ENCODE results near the gene SPATA45.

DNA sequence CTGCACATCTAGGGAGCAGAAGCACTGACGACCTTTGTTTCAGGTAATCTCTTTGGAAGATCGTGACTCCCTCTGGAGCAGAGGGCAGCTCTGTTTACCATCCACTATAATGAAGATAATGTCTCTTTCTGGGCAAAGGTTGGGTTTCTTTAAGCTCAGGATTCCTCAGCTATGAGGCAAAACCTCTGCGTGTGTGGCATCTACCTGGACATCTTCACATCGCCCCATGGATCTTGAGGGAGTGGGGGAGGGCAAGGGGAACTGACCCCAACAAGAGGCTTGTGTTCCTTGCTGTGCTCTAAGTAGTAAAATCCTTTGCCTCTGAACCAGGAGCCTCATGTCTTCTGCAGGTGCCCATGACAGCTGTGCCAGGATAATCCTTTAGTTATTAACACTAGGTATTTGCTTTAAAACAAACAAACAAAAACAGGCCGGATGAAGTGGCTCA, 19.6 kb downstream of the SPATA45 start:
- TF ChIP-seq, protein P1, sequence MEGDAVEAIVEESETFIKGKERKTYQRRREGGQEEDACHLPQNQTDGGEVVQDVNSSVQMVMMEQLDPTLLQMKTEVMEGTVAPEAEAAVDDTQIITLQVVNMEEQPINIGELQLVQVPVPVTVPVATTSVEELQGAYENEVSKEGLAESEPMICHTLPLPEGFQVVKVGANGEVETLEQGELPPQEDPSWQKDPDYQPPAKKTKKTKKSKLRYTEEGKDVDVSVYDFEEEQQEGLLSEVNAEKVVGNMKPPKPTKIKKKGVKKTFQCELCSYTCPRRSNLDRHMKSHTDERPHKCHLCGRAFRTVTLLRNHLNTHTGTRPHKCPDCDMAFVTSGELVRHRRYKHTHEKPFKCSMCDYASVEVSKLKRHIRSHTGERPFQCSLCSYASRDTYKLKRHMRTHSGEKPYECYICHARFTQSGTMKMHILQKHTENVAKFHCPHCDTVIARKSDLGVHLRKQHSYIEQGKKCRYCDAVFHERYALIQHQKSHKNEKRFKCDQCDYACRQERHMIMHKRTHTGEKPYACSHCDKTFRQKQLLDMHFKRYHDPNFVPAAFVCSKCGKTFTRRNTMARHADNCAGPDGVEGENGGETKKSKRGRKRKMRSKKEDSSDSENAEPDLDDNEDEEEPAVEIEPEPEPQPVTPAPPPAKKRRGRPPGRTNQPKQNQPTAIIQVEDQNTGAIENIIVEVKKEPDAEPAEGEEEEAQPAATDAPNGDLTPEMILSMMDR (IDR thresholded peaks at IDR 0.05; ENCODE audit: low read depth, low read length): no peak
- TF ChIP-seq EZH2phosphoT487 (IDR thresholded peaks at IDR 0.05; ENCODE audit: low read depth): no peak
